Measurements from ENCODE around the gene TPRG1.

Gene TPRG1

GRCh38 chr3:189232790-189233189 lies 61.0 kb downstream of the TPRG1 start:
- H3K4me1 ChIP-seq (ENCODE audit: control insufficient read depth, insufficient read depth, low read length): no peaks in the 10 kb centered on the region
- no peak overlapping the region for H3K4me3 ChIP-seq (ENCODE audit: low read depth, low read length)
- no peaks in the 10 kb centered on the region for H3K27me3 ChIP-seq (ENCODE audit: control insufficient read depth, insufficient read depth, low read length)
- no peaks in the 10 kb centered on the region for H3K36me3 ChIP-seq (ENCODE audit: control insufficient read depth, insufficient read depth, low read length)
- no peaks in the 10 kb centered on the region for H3K9me3 ChIP-seq (ENCODE audit: control insufficient read depth, insufficient read depth, low read length)
- no peak overlapping the region for H3K9ac ChIP-seq (ENCODE audit: low read depth, low read length)
- H3K27ac ChIP-seq (ENCODE audit: low read depth, low read length): no peak overlapping the region

- H3K9me3 ChIP-seq (ENCODE audit: control insufficient read depth, insufficient read depth, low read length): no peaks in the 10 kb centered on the region
- no peaks in the 10 kb centered on the region for H3K4me1 ChIP-seq (ENCODE audit: control insufficient read depth, insufficient read depth, low read length)
- H3K27me3 ChIP-seq (ENCODE audit: control insufficient read depth, insufficient read depth, low read length): no peaks in the 10 kb centered on the region
- no peak overlapping the region for H3K4me3 ChIP-seq (ENCODE audit: low read depth, low read length)
- no peaks in the 10 kb centered on the region for H3K36me3 ChIP-seq (ENCODE audit: control insufficient read depth, insufficient read depth, low read length)
- H3K9ac ChIP-seq (ENCODE audit: low read depth, low read length): no peak overlapping the region
- H3K27ac ChIP-seq (ENCODE audit: low read depth, low read length): no peak overlapping the region
These were observed 61.6 kb downstream of the TPRG1 start for GRCh38 chr3:189233225-189233858.

- Histone ChIP-seq H3K9ac (ENCODE audit: low read depth, low read length) (no peak overlapping the region), H3K36me3 (ENCODE audit: control insufficient read depth, insufficient read depth, low read length) (no peaks in the 10 kb centered on the region), H3K27me3 (ENCODE audit: control insufficient read depth, insufficient read depth, low read length) (no peaks in the 10 kb centered on the region), H3K4me1 (ENCODE audit: control insufficient read depth, insufficient read depth, low read length) (no peaks in the 10 kb centered on the region), H3K4me3 (ENCODE audit: low read depth, low read length) (no peak overlapping the region), H3K9me3 (ENCODE audit: control insufficient read depth, insufficient read depth, low read length) (no peaks in the 10 kb centered on the region), H3K27ac (ENCODE audit: low read depth, low read length) (no peak overlapping the region)
These were observed 63.4 kb downstream of the TPRG1 start for GRCh38 chr3:189235214-189235613.

- H3K27me3 ChIP-seq (ENCODE audit: control insufficient read depth, insufficient read depth, low read length): no peaks in the 10 kb centered on the region
- no peaks in the 10 kb centered on the region for H3K9me3 ChIP-seq (ENCODE audit: control insufficient read depth, insufficient read depth, low read length)
- no peak overlapping the region for H3K27ac ChIP-seq (ENCODE audit: low read depth, low read length)
- no peak overlapping the region for H3K4me3 ChIP-seq (ENCODE audit: low read depth, low read length)
- H3K36me3 ChIP-seq (ENCODE audit: control insufficient read depth, insufficient read depth, low read length): no peaks in the 10 kb centered on the region
- no peaks in the 10 kb centered on the region for H3K4me1 ChIP-seq (ENCODE audit: control insufficient read depth, insufficient read depth, low read length)
- H3K9ac ChIP-seq (ENCODE audit: low read depth, low read length): no peak overlapping the region
These were observed 64.6 kb downstream of the TPRG1 start for GRCh38 chr3:189236352-189236751.

- no peaks in the 10 kb centered on the region for H3K4me1 ChIP-seq (ENCODE audit: control insufficient read depth, insufficient read depth, low read length)
- H3K9me3 ChIP-seq (ENCODE audit: control insufficient read depth, insufficient read depth, low read length): no peaks in the 10 kb centered on the region
- H3K9ac ChIP-seq (ENCODE audit: low read depth, low read length): no peak overlapping the region
- H3K27me3 ChIP-seq (ENCODE audit: control insufficient read depth, insufficient read depth, low read length): no peaks in the 10 kb centered on the region
- H3K36me3 ChIP-seq (ENCODE audit: control insufficient read depth, insufficient read depth, low read length): no peaks in the 10 kb centered on the region
- H3K4me3 ChIP-seq (ENCODE audit: low read depth, low read length): no peak overlapping the region
- H3K27ac ChIP-seq (ENCODE audit: low read depth, low read length): no peak overlapping the region
These were observed 65.8 kb downstream of the TPRG1 start for GRCh38 chr3:189237526-189237925.

- H3K27ac ChIP-seq (ENCODE audit: low read depth, low read length): no peak overlapping the region
- H3K36me3 ChIP-seq (ENCODE audit: control insufficient read depth, insufficient read depth, low read length): no peaks in the 10 kb centered on the region
- H3K27me3 ChIP-seq (ENCODE audit: control insufficient read depth, insufficient read depth, low read length): no peaks in the 10 kb centered on the region
- no peaks in the 10 kb centered on the region for H3K9me3 ChIP-seq (ENCODE audit: control insufficient read depth, insufficient read depth, low read length)
- H3K4me1 ChIP-seq (ENCODE audit: control insufficient read depth, insufficient read depth, low read length): no peaks in the 10 kb centered on the region
- H3K4me3 ChIP-seq (ENCODE audit: low read depth, low read length): no peak overlapping the region
- H3K9ac ChIP-seq (ENCODE audit: low read depth, low read length): no peak overlapping the region
These were observed 66.3 kb downstream of the TPRG1 start for GRCh38 chr3:189238071-189238470.

DNA sequence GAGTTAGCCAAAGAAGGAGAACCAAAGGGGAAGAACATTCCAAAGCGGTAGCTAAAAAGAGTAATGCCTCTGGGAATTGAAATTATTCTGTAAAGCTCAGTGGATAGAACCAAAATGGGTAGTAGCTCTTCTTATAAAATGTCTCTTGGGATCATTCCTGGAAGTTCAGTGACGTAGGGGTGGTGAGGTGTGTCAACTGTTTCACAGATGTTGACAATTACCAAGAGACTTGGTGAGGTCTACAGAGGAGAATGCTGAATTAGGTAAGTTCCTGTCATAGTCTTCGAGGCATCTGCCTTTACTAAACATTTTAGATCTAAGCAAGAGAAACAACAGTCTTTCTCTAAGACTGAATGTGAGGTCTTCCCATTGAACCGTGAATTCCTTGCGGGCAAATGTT lies 67.8 kb downstream of the TPRG1 start:
- H3K36me3 ChIP-seq (ENCODE audit: control insufficient read depth, insufficient read depth, low read length): no peaks in the 10 kb centered on the region
- no peaks in the 10 kb centered on the region for H3K4me1 ChIP-seq (ENCODE audit: control insufficient read depth, insufficient read depth, low read length)
- 0 out of 2 replicates have a peak, but pooled peaks cover 6% of the 10 kb centered on the region for H3K9me3 ChIP-seq (ENCODE audit: control insufficient read depth, insufficient read depth, low read length)
- H3K9ac ChIP-seq (ENCODE audit: low read depth, low read length): no peak overlapping the region
- H3K27me3 ChIP-seq (ENCODE audit: control insufficient read depth, insufficient read depth, low read length): no peaks in the 10 kb centered on the region
- no peak overlapping the region for H3K4me3 ChIP-seq (ENCODE audit: low read depth, low read length)
- H3K27ac ChIP-seq (ENCODE audit: low read depth, low read length): no peak overlapping the region

GRCh38 chr3:189249987-189250386 lies 78.2 kb downstream of the TPRG1 start:
- Histone ChIP-seq H3K4me1 (ENCODE audit: control insufficient read depth, insufficient read depth, low read length) (no peaks in the 10 kb centered on the region), H3K36me3 (ENCODE audit: control insufficient read depth, insufficient read depth, low read length) (no peaks in the 10 kb centered on the region), H3K27ac (ENCODE audit: low read depth, low read length) (no peak overlapping the region), H3K9me3 (ENCODE audit: control insufficient read depth, insufficient read depth, low read length) (no peaks in the 10 kb centered on the region), H3K27me3 (ENCODE audit: control insufficient read depth, insufficient read depth, low read length) (no peaks in the 10 kb centered on the region), H3K9ac (ENCODE audit: low read depth, low read length) (no peak overlapping the region), H3K4me3 (ENCODE audit: low read depth, low read length) (no peak overlapping the region)

DNA sequence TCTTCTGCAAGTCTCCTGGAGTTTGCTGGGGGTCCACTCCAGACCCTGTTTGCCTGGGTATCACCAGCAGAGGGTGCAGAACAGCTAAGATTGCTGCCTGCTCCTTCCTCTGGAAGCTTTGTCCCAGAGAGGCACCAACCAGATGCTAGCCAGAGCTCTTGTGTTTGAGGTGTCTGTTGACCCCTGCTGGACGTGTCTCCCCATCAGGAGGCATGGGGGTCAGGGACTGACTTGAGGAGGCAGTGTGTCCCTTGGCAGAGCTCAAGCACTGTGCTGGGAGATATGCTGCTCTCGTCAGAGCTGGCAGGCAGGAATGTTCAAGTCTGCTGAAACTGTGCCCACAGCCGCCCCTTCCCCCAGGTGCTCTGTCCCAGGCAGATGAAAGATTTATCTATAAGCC lies 86.5 kb downstream of the TPRG1 start:
- H3K36me3 ChIP-seq (ENCODE audit: control insufficient read depth, insufficient read depth, low read length): no peaks in the 10 kb centered on the region
- no peaks in the 10 kb centered on the region for H3K9me3 ChIP-seq (ENCODE audit: control insufficient read depth, insufficient read depth, low read length)
- H3K4me3 ChIP-seq (ENCODE audit: low read depth, low read length): no peak overlapping the region
- no peak overlapping the region for H3K27ac ChIP-seq (ENCODE audit: low read depth, low read length)
- no peaks in the 10 kb centered on the region for H3K27me3 ChIP-seq (ENCODE audit: control insufficient read depth, insufficient read depth, low read length)
- H3K4me1 ChIP-seq (ENCODE audit: control insufficient read depth, insufficient read depth, low read length): no peaks in the 10 kb centered on the region
- no peak overlapping the region for H3K9ac ChIP-seq (ENCODE audit: low read depth, low read length)

- no peaks in the 10 kb centered on the region for H3K36me3 ChIP-seq (ENCODE audit: control insufficient read depth, insufficient read depth, low read length)
- no peak overlapping the region for H3K4me3 ChIP-seq (ENCODE audit: low read depth, low read length)
- no peaks in the 10 kb centered on the region for H3K4me1 ChIP-seq (ENCODE audit: control insufficient read depth, insufficient read depth, low read length)
- no peaks in the 10 kb centered on the region for H3K27me3 ChIP-seq (ENCODE audit: control insufficient read depth, insufficient read depth, low read length)
- no peak overlapping the region for H3K9ac ChIP-seq (ENCODE audit: low read depth, low read length)
- no peak overlapping the region for H3K27ac ChIP-seq (ENCODE audit: low read depth, low read length)
- H3K9me3 ChIP-seq (ENCODE audit: control insufficient read depth, insufficient read depth, low read length): no peaks in the 10 kb centered on the region
These were observed 89.1 kb downstream of the TPRG1 start for GRCh38 chr3:189260556-189261493.

DNA sequence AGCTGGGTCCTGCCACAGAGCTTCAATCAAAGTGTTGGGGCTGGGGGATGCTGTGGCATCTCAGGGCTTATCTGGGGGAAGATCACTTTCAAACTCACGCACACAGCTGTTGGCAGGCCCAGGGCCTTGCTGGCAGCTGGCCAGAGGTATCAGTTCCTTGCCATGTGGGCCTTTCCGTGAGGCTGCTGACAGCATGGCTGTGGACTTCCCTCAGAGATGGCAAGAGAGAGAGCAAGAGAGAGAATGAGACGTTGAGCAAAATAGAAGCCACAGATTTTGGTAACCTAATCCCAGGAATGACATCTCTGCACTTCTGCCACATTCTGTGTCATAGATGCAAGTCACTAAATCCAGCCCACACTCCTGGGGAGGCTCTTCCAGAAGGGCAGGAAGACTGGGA lies 91.0 kb downstream of the TPRG1 start:
- Histone ChIP-seq H3K9ac (ENCODE audit: low read depth, low read length) (no peak overlapping the region), H3K4me1 (ENCODE audit: control insufficient read depth, insufficient read depth, low read length) (no peaks in the 10 kb centered on the region), H3K27ac (ENCODE audit: low read depth, low read length) (no peak overlapping the region), H3K9me3 (ENCODE audit: control insufficient read depth, insufficient read depth, low read length) (no peaks in the 10 kb centered on the region), H3K4me3 (ENCODE audit: low read depth, low read length) (no peak overlapping the region), H3K27me3 (ENCODE audit: control insufficient read depth, insufficient read depth, low read length) (no peaks in the 10 kb centered on the region), H3K36me3 (ENCODE audit: control insufficient read depth, insufficient read depth, low read length) (no peaks in the 10 kb centered on the region)

All from HUES48 (cell line).